Mammary epithelial cell (primary cell): ENCODE results near the gene TOGARAM2.

Experiments used
- EZH2 ChIP-seq: IDR thresholded peaks from 2 replicates; pipeline ENCODE4 v1.6.1; 2012; ENCODE audit warnings: low read length, inconsistent platforms, borderline replicate concordance
- TF ChIP-seq, protein P1 (sequence below), 2 donors: IDR thresholded peaks in 1 of 2; conservative IDR thresholded peaks in 1 of 2; 2 replicates each; pipeline ENCODE4 v1.5.1; 2011 to 2012; ENCODE audit warnings: inconsistent platforms in 2 of 2, low read length in 2 of 2, mild to moderate bottlenecking in 2 of 2, control low read depth in 1 of 2, low read depth in 1 of 2; ENCODE audit not compliant: insufficient read depth in 1 of 2; ENCODE audit errors: extremely low read depth in 1 of 2

GRCh38 chr2:29066271-29066860 is 85.3 kb downstream of the TOGARAM2 start:
- TF ChIP-seq, protein P1, sequence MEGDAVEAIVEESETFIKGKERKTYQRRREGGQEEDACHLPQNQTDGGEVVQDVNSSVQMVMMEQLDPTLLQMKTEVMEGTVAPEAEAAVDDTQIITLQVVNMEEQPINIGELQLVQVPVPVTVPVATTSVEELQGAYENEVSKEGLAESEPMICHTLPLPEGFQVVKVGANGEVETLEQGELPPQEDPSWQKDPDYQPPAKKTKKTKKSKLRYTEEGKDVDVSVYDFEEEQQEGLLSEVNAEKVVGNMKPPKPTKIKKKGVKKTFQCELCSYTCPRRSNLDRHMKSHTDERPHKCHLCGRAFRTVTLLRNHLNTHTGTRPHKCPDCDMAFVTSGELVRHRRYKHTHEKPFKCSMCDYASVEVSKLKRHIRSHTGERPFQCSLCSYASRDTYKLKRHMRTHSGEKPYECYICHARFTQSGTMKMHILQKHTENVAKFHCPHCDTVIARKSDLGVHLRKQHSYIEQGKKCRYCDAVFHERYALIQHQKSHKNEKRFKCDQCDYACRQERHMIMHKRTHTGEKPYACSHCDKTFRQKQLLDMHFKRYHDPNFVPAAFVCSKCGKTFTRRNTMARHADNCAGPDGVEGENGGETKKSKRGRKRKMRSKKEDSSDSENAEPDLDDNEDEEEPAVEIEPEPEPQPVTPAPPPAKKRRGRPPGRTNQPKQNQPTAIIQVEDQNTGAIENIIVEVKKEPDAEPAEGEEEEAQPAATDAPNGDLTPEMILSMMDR (conservative IDR thresholded peaks at IDR 0.05 in 1 of 2, IDR thresholded peaks at IDR 0.05 in 1 of 2; ENCODE audit: extremely low read depth in 1 of 2, insufficient read depth in 1 of 2, low read depth in 1 of 2, low read length in 2 of 2): no peak
- TF ChIP-seq EZH2: no peak
